GM10266 (cell line): ENCODE results near the gene SLC43A2.

Source experiments
- DNase-seq: peaks from one replicate; pipeline ENCODE4 v3.0.0; 2012; ENCODE audit errors: extremely low spot score
- CTCF ChIP-seq: IDR thresholded peaks from 2 replicates; pipeline ENCODE4 v1.5.1; 2012; ENCODE audit warnings: mild to moderate bottlenecking, low read depth; ENCODE audit not compliant: control insufficient read depth, insufficient read depth; ENCODE audit errors: missing control alignments

SLC43A2 gene

GRCh38 chr17:1640329-1641064 lies 11.9 kb upstream of the SLC43A2 start:
- no peak for DNase-seq
- no peak for TF ChIP-seq CTCF

- DNase-seq = no peak
- TF ChIP-seq CTCF = no peak
Observed at GRCh38 chr17:1639549-1640180, 11.0 kb upstream of the SLC43A2 start.

- DNase-seq = no peak
- no peak for TF ChIP-seq CTCF
Observed at GRCh38 chr17:1638624-1639300, 10.1 kb upstream of the SLC43A2 start.

GRCh38 chr17:1638171-1638590 lies 9.5 kb upstream of the SLC43A2 start:
- no peak for TF ChIP-seq CTCF
- no peak for DNase-seq

GRCh38 chr17:1636732-1637285 lies 8.2 kb upstream of the SLC43A2 start:
- DNase-seq = no peak
- no peak for TF ChIP-seq CTCF

- no peak for DNase-seq
- no peak for TF ChIP-seq CTCF
Observed at GRCh38 chr17:1635675-1636465, 7.2 kb upstream of the SLC43A2 start.
